CD4-positive, alpha-beta T cell treated with Interleukin-2 at 100 ng/mL for 4 hours (primary cell): Measurements from ENCODE around the gene SNAPIN.
A peak's percentile ranks its signal among the peaks of the same experiment; 100 is the strongest.
"Not testable (repeated sequence)": the region's sequence is repeated elsewhere in the genome, so short reads cannot be mapped to it uniquely, and the experiment has no call there.

Experiments used
- DNase-seq: peaks from one replicate; pipeline ENCODE4 v3.0.0-alpha.2; 2020; ENCODE audit warnings: low spot score

The SNAPIN gene

DNA sequence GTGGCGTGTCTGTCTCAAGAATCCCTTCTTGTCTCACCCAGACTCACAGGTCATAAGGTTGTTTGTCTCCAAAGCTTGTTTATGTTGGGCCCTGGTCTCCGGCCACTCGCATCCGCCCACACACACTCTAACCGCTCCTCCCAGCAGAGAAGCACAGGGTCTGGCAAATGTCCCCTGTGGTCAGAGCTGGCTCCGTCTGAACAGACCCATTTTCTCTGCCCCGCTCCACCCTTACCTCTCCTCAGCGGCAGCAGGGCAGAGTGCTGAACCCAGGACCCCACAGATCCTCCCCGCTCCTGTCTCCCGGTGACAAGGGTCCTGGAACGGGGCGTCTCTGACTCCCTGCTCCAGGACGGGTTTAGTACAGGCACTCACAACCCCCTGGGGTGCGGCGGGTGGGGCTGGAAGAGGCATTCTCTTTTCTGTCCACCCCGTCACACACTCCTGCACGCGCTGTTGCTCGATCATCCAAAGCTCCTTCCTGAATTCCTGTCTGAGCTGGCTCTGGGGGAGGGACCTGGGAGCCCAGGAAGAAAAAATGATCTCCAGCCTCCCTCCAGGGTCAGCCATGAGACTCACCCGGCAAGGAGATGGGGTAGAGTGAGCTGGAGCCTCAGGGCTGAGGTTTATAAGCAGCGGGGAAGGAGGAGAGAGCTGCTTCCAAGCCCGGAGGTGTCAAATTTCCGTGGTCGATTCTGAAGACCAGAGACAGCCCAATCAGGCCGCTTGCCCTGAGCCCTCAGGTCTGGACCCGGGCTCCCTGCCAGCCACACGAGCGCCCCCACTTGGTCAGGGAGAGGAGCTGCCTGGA lies 31.4 kb upstream of the SNAPIN start, which contains the start of gene S100A13:
Gene S100A13, minus strand, starts transcription at position 602 of the 811 bp plus-strand sequence. CDS start 1,033 bp downstream, outside the sequence.
- DNase-seq: no peak

DNA sequence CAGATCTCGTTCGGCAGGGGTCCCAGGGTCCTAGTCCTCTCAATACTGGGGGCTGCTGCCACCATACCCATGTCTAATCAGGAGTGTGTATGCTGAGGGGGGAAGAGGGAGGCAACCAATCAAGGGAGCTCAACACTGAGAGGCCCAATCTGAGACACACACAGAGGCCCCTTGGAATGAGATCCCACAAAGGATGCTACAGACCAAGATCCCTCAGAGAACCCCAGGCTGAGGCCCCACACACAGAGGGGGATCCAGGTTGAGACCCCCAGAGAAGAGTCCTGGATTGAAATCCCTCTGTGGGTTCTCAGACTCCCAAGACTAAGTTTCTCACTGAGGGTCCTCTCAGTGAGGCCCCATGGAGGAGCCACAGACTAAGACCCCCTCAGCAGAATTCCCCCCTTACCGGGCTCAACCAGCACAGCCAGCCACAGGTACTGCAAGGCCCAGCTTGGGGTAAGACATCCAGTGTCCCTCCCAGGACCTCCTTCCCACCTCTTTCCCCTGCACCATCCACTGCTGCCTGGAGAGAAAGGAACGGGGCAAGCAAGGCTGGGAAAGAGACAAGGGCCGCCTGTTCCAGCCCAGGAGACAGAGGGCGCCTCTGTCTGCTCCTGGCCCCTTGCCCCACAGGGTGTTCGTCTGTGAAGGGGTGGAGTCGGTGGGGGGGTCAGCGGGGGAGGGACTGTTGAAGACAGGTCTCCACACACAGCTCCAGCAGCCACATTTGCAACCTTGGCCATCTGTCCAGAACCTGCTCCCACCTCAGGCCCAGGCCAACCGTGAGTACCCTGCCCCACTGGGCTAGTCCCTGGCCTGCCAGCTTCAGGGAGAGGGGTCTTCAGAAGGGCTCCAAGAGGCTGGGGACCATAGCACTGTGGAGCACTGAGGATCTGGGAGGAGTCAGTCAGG lies 30.5 kb upstream of the SNAPIN start, which contains the start of gene S100A1:
Gene S100A1, plus strand, starts transcription at position 720 of the 912 bp plus-strand sequence. CDS start 2,088 bp downstream, outside the sequence.
- no peak for DNase-seq

DNA sequence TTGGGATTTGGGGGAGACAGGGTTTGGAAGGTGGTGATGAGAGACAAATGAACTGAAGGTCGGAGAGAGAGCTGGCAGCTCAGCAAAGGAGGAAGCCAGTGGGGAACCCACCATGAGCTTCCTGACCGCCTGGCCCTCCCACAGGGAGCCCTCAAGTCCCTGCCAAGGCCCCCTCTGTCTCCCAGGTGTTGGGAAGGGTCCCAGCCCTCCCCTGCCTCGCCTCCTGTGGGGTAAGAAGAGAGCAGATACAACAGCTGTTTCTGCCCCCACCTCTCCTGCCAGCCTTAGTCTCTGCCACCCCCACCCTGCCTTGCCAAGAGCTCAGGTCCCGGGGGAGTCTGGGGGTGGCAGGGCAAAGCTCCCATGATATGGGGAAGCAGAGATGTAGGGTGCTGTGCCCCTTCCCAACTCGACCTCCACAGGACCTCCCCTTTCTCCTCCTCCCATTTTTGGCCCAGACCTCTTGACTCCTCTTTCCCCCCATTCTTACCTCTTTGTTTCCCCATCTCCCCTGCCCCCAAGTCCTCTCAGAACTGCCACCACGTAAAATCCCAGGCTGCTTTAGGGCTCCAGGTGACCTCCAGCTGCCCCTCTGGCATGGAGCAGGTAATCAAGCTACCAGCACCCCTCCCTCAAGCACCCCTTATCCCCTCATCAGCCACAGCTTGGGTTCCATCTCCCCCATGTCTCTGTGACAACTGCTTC lies 29.7 kb upstream of the SNAPIN start:
- DNase-seq: no peak

- no peak for DNase-seq
Measured at GRCh38 chr1:153629343-153629665, 29.2 kb upstream of the SNAPIN start.

GRCh38 chr1:153629971-153630370 lies 28.5 kb upstream of the SNAPIN start:
- no peak for DNase-seq

DNA sequence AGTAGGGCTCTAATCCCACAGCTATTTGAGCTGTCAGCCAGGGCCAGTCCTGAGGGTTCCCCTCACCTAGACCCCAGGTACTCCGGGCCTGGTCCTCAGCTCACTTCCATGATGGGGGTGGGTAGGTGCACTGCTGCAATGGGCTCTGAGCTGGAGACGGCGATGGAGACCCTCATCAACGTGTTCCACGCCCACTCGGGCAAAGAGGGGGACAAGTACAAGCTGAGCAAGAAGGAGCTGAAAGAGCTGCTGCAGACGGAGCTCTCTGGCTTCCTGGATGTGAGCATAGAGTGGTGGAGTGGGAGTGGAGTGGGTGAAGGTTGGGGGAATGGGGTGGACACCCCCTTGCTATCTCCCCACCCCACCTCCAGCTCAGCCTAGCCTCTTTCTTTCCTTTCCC lies 28.1 kb upstream of the SNAPIN start:
- no peak for DNase-seq

GRCh38 chr1:153631047-153632022 lies 27.2 kb upstream of the SNAPIN start:
- no peak for DNase-seq

- no peak for DNase-seq
Measured at GRCh38 chr1:153633161-153633753, 25.2 kb upstream of the SNAPIN start.

DNA sequence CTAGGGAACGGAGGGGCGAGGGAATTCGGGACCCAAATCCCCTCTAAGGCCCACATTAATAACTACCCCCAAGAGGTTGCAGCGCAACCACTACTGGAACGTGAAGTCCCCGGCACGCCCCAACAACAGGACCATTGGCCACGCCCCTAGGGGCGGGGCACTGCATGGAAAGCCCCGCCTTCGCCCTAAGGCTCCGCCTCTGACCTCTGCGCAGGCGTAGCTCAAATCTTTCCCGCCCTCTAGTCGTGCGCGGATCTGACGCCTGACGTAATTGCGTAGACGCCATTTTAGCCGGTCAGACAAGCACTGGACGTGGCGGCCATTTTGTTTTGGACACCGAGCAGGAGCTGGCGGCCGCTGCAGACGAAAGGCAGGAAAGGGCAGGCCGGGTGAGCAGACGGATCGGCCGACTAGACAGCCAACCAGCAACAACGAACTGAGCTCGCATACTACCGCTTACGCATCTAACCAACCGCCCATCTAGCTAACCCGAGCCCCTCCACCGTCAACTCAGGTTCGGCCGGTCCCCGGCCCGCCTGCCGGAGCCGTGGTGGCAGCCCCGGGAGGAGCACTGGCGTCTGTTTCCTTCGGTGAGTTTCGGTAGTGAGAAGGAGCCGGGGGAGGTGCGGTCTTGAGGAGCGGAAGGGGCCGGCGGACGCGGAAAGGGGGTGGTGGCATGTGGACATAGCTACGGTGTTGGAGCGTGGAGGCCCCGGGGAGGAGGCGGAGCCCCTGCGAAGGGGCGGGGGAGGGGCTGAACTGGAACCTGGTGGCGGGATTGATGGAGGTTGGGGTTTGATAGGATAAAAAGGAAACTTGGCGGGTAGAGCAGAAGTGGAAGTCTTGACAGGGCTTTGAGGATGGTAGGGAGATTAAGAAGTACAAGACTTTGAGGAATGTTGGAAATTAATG lies 24.5 kb upstream of the SNAPIN start, which contains the start of gene CHTOP:
Gene CHTOP, plus strand, starts transcription at position 313 of the 912 bp plus-strand sequence. CDS start 2,523 bp downstream, outside the sequence.
- peak; percentile 96 for DNase-seq

DNA sequence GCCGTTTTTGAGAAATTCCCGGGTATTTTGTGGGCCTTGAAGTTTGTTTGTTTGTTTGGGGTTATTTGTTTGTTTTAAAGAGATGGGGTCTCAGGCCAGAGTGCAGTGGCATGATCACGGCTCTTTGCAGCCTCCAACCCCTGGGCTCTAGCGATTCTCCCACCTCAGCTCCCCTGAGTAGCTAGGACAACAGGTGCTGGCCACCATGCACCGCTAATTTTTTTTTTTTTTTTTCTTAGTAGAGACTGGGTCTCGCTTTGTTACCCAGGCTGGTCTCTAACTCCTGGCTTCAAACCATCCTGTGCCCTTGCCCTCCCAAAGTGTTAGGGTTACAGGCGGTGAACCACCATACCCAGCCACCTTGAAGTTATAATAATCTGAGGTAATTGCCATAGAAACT lies 22.6 kb upstream of the SNAPIN start:
- no peak for DNase-seq

DNA sequence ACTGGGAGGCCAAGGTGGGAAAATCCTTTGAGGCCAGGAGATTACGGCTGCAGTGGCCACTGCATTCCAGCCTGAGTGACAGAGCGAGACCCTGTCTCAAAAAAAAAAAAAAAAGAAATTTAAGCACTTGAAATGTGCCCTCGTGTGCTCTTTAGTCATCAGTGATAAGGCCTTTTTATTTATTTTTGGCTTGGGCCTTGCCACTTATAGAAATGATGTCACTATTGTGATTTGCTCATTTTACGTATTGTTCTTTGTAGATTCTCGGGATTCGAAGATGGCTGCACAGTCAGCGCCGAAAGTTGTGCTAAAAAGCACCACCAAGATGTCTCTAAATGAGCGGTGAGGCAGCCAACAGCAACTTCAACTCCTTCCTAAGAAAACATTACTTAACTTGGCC lies 22.2 kb upstream of the SNAPIN start:
- no peak for DNase-seq

- DNase-seq: no peak
Measured at GRCh38 chr1:153638261-153638660, 20.2 kb upstream of the SNAPIN start.

GRCh38 chr1:153639280-153639679 lies 19.2 kb upstream of the SNAPIN start:
- no peak for DNase-seq

- not testable (repeated sequence) for DNase-seq
Measured at GRCh38 chr1:153640213-153640612, 18.3 kb upstream of the SNAPIN start.

DNA sequence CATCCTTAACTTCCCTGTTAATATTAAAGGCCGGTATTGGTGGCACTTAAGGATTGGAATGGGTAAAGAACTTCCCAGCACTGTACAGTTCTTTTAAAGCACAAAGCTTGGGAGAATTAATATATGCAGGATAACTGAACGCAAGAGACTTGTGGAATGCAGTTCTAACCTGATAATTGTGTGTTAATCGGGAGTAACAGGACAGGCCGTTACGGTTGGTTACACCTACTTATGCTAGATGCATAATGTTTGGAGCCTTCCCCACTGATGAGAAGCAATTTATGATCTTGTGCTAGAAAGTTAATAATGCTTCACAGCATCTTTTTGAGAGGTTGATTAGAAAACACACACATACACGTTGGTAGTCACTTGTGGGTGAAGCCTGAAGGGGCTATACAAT lies 17.6 kb upstream of the SNAPIN start:
- DNase-seq: no peak

- DNase-seq: no peak
Measured at GRCh38 chr1:153642161-153642560, 16.3 kb upstream of the SNAPIN start.

GRCh38 chr1:153643100-153643499 lies 15.4 kb upstream of the SNAPIN start:
- DNase-seq: no peak

- no peak for DNase-seq
Measured at GRCh38 chr1:153643816-153644215, 14.7 kb upstream of the SNAPIN start.

- DNase-seq: no peak
Measured at GRCh38 chr1:153646672-153647345, 11.7 kb upstream of the SNAPIN start.
